Amygdala (tissue), 56 donors: ENCODE results near the gene ALG12.

ENCODE experiments used
- DNase-seq, 56 donors: peaks; one replicate each; lab custom pipeline; 2025; lab: John Stamatoyannopoulos, UW

The ALG12 gene

DNA sequence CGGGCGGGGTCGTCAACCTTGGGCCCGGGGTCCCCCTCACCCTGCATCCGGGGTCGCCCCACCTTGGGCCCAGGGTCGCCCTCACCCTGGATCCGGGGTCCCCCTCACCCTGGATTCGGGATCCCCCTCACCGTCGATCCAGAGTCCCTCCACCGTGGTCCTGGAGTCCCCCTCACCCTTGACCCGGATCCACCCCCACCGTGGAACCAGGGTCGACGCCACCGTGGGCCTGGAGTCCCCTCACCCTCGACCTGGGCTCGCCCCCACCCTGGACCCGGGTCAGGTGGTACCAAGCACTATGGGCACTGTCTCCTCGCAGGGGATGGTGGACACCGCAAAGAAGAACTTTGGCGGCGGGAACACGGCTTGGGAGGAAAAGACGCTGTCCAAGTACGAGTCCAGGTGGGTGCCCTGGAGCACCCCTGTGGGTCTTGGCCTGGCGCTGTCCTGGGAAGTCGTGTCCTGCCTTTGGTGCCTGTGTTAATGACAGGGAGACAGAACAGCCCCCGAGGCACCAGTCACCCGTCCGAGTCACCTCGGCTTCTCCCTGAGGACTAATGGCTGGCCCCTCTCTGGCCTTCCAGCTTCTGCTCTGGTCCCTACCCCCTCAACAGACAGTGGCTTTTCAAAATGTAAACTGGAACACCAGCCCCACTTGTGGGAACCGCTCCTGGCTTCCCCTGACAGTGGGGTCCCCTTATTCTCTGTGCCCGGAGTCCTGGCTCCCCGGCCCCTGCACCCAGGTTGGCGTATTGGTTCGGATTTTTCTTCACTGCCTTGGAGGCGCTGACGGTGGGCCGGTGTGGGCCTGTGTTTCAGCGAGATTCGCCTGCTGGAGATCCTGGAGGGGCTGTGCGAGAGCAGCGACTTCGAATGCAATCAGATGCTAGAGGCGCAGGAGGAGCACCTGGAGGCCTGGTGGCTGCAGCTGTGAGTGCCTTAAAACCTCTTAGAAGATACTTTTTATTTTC is 958 bp upstream of the ALG12 start:
- no peak for DNase-seq

- no peak for DNase-seq
Measured at GRCh38 chr22:49916831-49917230, 1.4 kb downstream of the ALG12 start.

DNA sequence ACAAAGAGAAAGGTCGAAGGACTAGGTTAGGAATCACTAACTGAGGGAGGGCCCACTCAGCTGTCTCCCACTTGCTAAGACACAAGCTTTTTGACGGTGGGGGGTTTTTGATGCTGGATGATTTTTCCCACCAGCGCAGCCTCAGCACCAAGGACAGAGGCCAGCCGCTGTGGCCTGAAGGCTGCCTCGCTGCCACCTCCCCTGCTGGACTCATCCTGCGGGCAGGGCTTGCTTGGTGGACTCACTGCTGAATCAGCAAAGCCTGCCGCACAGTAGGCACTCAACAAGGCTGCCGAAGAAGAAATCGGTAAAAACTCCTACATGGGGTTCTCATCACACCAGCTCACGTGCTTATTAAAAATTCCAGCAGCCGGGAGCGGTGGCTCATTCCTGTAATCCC is 2.6 kb downstream of the ALG12 start:
- no peak for DNase-seq

DNA sequence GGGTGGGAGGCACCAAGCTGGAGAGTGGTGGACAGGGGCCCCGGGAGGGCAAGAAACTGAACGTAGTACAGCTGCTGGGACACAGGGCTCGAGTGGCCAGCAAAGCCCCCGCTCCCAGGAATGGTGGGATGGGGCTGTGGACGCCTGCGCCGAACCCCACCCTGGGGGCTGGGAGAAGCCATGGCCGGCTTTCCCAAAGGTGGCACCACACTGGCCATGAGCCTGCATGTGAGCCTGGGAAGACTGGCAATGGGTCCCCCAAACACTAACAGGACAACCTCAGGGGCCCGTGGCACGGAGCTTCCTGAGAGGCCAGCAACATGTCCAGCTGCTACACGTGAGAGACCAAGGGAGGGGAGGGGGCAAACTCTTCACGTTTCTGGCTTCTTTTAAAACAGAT is 4.0 kb downstream of the ALG12 start:
- no peak for DNase-seq

- DNase-seq = no peak
Measured at GRCh38 chr22:49913446-49913845, 4.8 kb downstream of the ALG12 start.

DNA sequence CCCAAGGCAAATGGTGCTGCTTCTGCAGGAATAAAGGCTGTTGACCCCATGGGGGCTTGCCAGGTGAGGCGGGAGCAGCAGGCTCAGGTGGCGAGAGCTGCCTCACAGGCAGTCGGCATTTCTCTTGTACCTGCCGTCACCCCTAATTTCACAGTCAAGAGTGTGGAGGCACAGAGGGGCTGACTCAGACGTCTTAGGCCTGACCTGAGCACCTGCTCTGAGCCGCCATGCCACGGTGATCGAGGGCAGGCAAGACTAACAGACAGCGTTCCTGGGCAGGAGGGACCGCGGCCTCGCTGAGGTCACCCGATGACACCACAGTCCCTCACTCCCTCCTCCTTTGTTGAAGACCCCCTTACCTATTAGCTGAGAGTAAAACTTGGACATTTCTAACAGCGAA is 5.2 kb downstream of the ALG12 start:
- no peak for DNase-seq

- DNase-seq = no peak
Measured at GRCh38 chr22:49911881-49912625, 6.2 kb downstream of the ALG12 start.

DNA sequence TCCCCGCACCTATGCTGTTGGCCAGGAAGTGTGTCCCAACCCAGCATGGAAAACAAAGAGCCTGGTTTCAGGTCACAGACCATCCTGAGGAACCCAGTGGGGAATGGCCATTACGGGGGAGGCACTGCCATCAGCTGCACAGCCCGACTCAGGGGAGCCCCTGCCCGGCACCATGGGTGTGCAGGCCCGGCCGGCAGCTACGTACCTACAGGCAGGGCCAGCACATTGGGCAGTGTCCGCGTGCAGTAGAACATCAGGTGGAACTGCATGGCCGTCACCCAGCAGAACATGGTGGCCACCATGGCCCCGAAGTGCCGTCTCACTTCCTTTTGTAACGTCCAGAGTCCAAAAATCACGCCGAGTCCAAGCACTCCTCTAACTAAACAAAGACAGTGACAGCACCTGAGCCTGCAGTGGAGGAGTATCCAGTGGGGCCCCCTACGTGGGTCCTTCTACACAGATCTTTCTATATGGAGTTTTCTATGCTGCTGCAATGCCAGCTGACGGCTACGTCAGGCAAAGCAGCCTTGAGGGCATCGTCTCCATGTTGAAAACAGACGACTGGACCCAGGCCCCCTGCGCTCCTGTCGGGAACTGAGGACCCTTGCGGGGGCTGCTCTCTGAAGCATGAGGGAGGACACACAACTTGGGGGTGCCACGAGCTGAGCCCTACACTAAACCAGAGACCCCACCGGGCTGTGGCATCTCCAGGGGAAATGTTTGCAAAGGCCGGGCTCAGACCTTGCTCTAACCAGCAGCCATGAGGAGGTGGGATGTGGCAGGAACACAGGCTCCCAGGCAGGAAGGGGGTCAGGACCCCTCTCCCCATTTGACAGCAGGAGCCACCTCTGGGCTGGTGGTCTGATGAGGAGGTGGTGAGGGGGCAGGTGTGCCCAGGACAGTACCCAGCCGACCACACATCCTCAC is 7.7 kb downstream of the ALG12 start:
- no peak for DNase-seq

DNA sequence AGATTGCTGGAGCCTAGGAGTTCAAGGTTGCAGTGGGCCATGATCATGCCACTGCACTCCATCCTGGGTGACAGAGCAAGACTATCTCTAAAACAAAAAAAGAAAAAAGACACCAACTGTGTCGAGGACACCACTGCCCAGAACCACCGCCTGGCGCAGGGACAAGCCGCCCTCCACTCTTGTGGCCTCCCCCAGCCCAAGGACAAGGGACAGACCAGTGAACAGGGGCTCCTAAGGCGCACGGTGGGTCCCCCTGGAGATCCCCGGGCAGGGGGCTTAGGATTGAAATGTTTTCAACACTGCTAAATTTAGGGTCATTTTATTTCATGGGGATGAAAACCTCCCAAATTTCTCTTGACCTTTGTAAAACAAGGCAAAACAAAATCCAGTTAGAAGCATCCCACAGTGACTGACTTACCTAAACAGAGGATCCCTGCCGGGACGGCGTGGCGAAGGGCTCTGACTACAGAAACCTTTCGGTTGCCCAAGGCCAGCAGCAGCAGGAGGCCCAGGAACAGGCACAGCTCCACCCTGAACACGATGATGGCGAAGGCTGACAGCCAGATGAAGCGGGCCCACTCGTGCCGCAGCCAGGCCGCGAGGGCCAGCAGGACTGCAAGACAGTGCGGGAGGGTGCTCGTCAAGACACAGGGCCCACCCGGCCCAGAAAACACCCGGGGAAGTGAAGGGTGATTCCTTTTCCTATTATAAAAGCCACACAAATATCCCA is 8.6 kb downstream of the ALG12 start:
- no peak for DNase-seq

DNA sequence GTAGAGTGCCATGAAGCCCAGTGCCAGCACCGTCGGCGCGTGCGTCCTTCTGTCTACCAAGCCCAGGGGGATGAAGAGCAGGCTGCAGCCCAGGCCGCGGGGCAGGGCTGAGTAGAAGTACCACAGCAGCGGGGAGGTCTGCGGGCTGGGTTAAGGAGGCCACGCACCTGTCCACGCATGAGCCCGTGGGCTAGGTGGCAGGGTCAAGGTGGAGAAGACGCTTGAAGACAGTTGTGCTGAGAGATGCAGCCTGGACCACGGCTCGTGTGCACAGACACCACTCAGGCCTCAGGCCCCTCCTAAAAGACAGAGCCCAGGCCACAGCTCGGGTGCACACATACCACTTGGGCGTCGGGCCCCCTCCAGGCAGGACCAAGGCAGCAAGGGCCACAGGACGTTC is 10.4 kb downstream of the ALG12 start:
- no peak for DNase-seq

DNA sequence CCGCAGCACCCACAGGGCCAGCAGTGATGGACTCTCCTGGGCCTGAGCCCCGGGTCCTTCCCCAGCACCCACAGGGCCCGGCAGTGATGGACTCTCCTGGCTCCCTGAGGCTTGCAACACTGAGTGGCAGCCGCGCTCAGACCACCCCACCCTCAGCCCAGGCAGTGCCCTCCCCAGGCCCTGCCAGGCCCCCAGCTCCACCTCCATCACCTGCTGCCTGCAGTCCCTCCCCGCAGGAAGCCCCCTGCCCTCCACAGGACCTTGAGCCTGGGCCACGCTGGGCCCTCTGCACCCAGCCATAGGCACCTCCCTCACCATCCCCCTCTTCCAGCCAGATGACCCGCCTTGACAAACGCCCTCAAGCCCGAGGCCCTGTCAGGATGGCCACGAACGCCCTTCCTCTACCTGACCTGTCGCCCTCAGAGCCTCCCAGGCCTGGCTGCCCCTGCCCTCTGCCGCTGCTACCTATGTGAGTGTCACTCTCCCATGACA is 11.4 kb downstream of the ALG12 start:
- DNase-seq = no peak

DNA sequence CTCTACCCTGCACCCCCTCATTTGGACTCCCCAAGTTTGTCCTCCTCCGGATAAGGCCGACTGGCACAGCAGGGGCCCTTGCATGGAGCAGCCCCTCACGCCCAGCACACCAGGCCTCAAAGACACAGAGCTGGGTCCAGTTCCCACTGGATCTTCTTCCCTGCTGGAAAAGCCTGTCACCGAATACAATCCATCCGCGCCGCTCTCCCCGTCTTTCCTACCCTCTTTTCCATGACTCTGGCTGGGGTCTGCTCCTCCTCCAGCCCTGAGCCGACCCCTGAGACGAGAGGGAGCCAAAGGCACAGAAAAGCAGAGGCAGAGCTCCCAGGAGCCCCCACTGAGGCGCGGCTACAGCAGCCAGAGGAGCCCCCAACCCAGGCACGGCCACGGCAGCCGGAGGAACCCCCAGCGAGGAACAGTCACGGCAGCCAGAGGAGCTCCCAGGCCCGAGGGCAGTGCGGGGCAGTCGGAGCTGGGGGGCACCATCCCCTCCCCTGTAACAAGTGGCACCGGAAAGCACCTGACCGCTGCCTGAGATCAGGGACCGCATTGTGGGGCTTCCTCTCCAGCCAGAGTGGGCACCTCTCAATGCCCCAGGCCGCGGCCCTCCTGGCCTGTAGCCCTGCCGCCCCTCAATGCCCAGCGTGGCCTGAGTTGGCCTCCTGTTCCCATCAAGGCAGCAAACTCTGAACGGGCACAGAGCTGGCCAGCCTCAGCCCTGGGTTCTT is 12.0 kb downstream of the ALG12 start:
- no peak for DNase-seq

DNA sequence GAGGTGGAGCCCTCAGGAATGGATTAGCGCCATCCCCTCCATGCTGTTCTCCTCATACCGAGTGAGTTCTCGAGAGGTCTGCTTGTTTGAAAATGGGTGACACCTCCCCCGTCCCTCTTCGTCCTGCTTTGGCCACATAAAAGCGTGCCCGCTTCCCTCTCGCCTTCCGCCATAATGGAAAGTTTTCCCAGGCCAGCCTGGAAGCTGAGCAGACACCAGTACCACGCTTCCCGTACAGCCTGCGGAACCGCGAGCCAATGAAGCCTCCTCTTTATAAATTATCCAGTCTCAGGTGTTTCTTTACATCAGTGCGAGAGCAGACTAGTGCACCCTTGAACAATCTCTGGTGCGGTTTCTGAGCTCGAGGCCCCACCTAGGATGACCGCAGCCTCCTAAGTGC is 12.8 kb downstream of the ALG12 start:
- no peak for DNase-seq

DNA sequence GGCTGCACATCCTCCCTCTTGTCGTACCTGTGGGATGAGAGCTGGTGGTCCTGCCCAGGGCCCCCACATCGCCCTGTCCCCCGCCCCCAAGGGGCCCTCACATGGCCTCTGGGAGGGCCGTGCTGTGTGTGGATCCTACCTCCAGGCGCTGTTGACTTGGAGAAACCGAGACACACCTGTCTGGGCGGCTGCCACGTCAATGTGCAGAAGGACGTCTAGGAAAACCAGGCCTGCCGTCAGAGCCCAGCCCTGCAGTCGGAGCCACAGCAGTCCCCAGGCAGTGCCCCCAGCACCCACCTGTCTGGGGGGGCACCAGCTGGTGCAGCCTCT is 14.2 kb downstream of the ALG12 start:
- DNase-seq = no peak

DNA sequence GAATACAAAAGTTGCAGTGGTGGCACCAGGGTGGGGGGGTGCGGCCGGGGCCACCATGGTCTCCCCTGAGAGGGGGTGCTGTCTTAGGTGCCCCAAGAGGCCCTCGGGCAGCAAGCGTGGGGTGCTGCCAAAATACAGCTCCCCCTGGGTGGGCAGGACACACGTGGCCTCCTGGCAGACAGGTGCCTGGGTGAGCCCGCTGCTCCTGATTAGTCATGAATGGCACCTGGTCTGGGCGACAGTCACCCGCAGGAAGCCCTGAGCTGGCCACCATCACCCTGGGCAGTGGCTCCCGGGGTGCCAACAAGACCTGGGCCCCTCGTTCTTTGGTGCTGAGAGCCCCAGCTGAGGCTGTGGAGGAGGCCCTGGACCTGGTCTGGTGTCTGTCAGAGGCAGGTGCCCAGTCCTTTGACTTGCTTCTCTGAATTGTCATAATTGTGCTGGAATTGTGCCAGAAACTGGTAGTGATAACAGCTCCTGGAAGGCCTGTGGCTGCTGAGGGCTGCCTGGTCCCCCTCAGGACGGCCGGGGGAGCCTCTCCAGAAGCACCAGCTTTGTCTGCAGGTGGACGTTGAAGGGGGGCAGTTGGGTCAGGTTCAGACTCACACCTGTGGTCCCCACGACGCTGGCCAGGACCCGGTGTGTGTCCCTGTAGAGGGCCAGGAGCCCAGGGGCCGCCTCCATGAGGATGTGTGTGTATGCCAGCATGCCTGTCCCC is 14.8 kb downstream of the ALG12 start:
- DNase-seq = no peak

DNA sequence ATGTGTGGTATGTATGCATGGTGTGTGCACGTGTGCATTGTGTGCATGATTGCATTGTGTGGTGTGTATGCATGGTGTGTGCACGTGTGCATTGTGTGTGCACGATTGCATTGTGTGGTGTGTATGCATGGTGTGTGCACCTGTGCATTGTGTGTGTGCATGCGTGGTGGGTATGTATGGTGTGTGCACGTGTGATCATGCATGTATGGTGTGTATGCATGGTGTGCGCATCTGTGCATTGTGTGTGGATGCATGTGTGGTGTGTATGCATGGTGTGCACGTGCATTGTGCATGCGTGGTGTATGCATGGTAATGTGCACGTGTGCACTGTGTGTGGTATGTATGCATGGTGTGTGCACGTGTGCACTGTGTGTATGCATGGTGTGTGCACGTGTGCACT is 16.8 kb downstream of the ALG12 start:
- no peak for DNase-seq

DNA sequence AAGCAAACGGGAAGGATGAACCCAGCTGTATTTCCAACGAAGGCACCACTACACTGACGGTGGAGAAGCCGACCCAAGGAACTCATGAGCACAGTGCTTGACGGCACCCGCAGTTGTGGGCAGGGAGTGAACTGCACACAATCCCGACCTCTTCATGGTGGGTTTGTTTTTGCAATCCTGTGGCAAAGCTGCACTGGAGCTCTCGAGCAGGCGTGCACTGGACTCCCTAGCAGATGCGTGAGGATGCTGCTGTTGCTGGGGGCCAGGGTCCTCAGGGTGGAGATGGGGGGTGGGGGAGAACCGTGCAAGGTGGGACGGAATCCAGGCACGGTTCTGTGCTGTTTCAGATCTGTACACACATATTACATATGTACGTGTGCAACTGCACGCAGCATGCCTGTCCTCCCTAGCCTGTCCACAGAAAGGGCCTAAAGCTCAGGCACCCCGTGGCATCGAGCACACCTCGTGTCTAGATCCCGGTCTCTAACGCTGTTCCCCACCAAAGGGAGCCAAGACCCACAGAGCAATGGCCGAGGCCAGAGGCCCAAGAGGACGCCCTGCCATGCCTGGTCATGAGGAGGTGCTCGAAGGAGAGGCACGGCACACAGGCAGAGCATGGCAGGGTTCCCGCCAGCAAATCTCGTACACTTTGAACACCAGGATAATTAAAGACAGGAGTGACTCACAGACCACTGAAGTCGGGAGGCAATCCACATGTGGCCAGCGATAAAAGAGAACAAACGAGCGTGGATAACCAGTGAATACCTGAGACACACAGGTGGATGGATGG is 17.6 kb downstream of the ALG12 start:
- no peak for DNase-seq

DNA sequence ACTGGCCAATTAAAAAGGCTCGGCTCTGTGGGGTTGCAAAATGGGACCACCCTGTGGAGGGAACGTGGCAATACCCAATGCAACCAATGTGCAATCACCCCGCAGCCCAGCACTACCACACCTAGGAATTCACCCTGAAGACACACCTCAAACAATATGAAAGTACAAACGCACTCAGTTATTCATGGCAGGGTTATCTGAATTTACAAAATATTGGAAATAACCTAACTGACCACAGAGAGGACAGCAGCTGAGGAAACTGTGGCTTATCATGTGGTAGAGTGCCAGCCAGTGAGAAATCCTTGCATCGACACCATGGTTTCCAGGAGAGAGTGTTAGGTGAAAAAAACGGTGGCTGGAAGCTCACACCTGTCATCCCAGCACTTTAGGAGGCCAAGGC is 18.7 kb downstream of the ALG12 start:
- no peak for DNase-seq
